Esophagus squamous epithelium (tissue), 4 donors: ENCODE data around the gene PRR5.

Experiments used
- CTCF ChIP-seq, 6 experiments: fragments of 450-650 bp in 4 of 6; fragments of 200-600 bp in 2 of 6; sonication (generic) in 2 of 6; IDR thresholded peaks; one replicate each; pipeline ENCODE4 v1.5.1; 2016 to 2019; ENCODE audit warnings: antibody characterized with exemption in 6 of 6, mild to moderate bottlenecking in 4 of 6, moderate library complexity in 4 of 6
- POLR2A ChIP-seq, 4 donors: fragments of 450-650 bp; IDR thresholded peaks; one replicate each; pipeline ENCODE4 v1.6.1; 2017; ENCODE audit warnings: antibody characterized with exemption in 4 of 4, mild to moderate bottlenecking in 4 of 4, moderate library complexity in 3 of 4

GRCh38 chr22:44730022-44730393, 28.0 kb downstream of the PRR5 start:
- TF ChIP-seq CTCF (IDR thresholded peaks at IDR 0.05): no peak
- TF ChIP-seq POLR2A (IDR thresholded peaks at IDR 0.05): no peak
